ENCODE results near the gene AOC2. TPM values are rescaled to one million over a fixed set of nuclear protein-coding genes. Genes with fewer than 3 reads are reported as not detected.

The AOC2 gene
- total RNA-seq, 4 donors from 2014 or later, result 0.81 to 1.7 (median 1.4) TPM

DNA sequence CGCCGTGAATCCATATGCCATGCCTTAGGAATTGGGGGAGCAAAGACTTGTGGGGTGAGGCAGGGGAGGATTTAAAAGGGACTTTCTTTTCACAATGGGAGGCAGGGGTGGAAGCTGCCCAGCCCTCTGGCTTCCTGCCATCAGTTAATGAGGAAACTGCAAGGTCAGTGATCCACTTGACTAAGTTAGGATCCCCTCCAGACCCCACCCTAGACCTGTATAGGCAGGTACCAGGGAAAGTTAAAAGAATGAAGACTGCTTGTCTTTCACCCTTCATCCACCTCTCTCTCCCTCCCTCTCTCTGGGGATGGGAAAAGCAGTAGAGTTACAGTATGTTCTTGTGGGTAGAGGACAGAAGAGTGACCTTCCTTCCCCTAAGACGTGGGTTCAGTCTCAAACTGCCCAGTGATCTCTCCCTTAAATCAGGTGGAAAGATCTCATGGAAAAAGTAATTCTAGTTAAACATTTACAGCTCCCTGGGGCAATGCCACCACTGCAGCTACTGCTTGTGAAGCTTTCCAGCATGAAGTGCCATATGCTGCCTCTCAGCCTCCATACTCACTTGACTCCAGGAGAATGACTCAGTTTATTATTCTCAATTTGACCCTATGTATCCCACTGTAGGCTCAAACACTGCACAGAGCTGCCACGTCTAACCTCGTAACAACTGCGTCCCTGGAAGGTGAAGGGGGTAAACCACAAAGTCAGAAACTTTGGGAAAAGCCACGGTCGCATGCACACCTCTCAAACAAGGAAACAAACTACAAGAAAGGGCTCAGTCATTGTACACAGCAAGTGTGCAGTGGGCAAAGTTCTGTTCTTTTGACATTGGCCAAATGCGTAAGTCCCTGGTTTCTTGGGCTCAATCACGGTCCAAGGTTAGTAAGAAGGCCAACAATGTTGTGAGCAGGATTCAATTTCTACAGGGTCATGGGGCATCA, 47.0 kb upstream of the AOC2 start:
- no peak for ATAC-seq
- H3K36me3 ChIP-seq, result peaks cover 0 to 30% of the 10 kb centered on the region in 2 donors
- H3K27ac ChIP-seq, result peak overlapping the region in 2 of 4 donors; percentile 77 to 84
- H3K4me1 ChIP-seq, result peaks cover 5 to 29% (median 11%) of the 10 kb centered on the region in 3 donors
- no peaks in the 10 kb centered on the region for H3K9me3 ChIP-seq
- no peaks in the 10 kb centered on the region for H3K27me3 ChIP-seq
- whole genome bisulfite sequencing, 2 donors (ENCODE audit: low coverage in 1 of 2), result 58 to 87% methylated on average over 5 of the region's 10 CpGs
- H3K4me3 ChIP-seq, result peak overlapping the region; percentile 64 to 80
- TF ChIP-seq, protein P1, sequence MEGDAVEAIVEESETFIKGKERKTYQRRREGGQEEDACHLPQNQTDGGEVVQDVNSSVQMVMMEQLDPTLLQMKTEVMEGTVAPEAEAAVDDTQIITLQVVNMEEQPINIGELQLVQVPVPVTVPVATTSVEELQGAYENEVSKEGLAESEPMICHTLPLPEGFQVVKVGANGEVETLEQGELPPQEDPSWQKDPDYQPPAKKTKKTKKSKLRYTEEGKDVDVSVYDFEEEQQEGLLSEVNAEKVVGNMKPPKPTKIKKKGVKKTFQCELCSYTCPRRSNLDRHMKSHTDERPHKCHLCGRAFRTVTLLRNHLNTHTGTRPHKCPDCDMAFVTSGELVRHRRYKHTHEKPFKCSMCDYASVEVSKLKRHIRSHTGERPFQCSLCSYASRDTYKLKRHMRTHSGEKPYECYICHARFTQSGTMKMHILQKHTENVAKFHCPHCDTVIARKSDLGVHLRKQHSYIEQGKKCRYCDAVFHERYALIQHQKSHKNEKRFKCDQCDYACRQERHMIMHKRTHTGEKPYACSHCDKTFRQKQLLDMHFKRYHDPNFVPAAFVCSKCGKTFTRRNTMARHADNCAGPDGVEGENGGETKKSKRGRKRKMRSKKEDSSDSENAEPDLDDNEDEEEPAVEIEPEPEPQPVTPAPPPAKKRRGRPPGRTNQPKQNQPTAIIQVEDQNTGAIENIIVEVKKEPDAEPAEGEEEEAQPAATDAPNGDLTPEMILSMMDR (IDR thresholded peaks at IDR 0.05), result no peak
- no peak for TF ChIP-seq POLR2AphosphoS5 (IDR thresholded peaks at IDR 0.05)
- TF ChIP-seq EP300 (IDR thresholded peaks at IDR 0.05), result no peak
- no peak for TF ChIP-seq POLR2A (IDR thresholded peaks at IDR 0.05)

GRCh38 chr17:42798011-42798382, 46.4 kb upstream of the AOC2 start:
- 13 to 21% methylated on average over 4 to 6 of the region's 10 CpGs for WGBS, 2 donors (ENCODE audit: low coverage in 1 of 2)
- peak overlapping the region; percentile 11 to 84 (median 78) for H3K27ac ChIP-seq
- no peaks in the 10 kb centered on the region for H3K27me3 ChIP-seq
- H3K9me3 ChIP-seq, result no peaks in the 10 kb centered on the region
- peak overlapping the region; percentile 64 to 80 for H3K4me3 ChIP-seq
- ATAC-seq, result no peak
- H3K4me1 ChIP-seq, result peaks cover 5 to 31% (median 11%) of the 10 kb centered on the region in 3 donors
- no peak for TF ChIP-seq POLR2AphosphoS5 (IDR thresholded peaks at IDR 0.05)
- no peak for TF ChIP-seq POLR2A (IDR thresholded peaks at IDR 0.05)
- TF ChIP-seq, protein P1 (IDR thresholded peaks at IDR 0.05), result no peak
- TF ChIP-seq EP300 (IDR thresholded peaks at IDR 0.05), result no peak
- peaks cover 0 to 30% of the 10 kb centered on the region in 2 donors for H3K36me3 ChIP-seq

DNA sequence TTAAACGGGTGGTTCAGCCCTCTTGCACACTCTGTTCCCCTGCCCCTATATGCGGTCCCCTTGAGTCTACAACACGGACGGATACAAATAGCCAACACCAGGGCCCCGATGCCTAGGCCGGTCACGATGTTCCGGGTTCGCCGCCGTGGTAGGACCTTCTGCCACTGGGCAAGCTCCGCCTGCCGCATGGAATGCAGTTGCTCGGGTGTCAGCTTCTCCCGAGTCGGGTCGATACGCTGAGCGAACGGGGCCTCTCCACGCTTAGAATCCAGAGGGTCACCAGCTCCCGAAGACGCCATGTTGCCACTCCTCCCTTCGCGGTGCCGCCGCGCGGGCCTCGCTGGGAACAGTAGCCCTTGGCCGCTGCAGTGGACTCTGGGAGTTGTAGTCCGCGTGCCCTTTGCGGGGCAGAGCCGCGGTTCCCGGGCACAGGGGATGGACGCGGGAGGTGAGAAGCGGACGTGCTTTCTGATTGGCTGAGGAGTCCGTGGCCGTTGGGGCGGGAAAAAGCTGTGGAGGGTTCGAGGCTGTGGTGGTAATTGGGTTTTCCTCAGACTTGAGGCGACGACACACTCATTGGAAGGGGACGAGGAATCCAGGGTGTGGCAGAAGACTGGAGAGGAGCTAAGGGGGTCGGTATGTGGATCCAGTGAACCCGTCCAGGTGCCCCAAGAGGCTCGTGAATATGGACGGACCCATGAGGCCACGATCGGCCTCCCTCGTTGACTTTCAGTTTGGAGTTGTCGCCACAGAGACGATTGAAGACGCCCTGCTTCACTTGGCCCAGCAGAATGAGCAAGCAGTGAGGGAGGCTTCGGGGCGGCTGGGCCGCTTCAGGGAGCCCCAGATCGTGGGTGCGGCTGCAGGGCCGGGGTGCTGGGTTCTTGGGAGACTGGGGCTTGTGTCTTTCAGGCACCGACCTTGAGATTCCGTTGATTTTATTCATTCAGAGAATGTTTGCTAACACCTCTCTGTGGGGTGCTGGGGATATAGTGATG, 45.7 kb upstream of the AOC2 start, which contains the start of the genes CNTD1 and COA3:
TSS of gene CNTD1 (plus strand) at position 479 of the 998 bp plus-strand sequence. CDS start at position 686, 207 bp downstream.
TSS of gene COA3 (minus strand) at position 322 of the 998 bp plus-strand sequence. CDS start at position 299, 23 bp downstream.
- H3K4me1 ChIP-seq, result peaks cover 5 to 38% (median 11%) of the 10 kb centered on the region in 3 donors
- TF ChIP-seq POLR2AphosphoS5 (IDR thresholded peaks at IDR 0.05) (no peak), EP300 (IDR thresholded peaks at IDR 0.05) (no peak), POLR2A (IDR thresholded peaks at IDR 0.05) (peak in 1 of 2 donors; percentile 8)
- TF ChIP-seq, protein P1 (IDR thresholded peaks at IDR 0.05), result peak in 2 of 4 experiments; percentile 28
- 37 to 47% methylated on average over 3 to 22 of the region's 66 CpGs for WGBS, 2 donors (ENCODE audit: low coverage in 1 of 2)
- peak within 1 kb of the TSS; percentile 64 to 80 for H3K4me3 ChIP-seq
- H3K36me3 ChIP-seq, result peaks cover 0 to 30% of the 10 kb centered on the region in 2 donors
- no peaks in the 10 kb centered on the region for H3K27me3 ChIP-seq
- peak; percentile 98 for ATAC-seq
- H3K27ac ChIP-seq, result peak within 1 kb of the TSS; percentile 11 to 84 (median 78)
- H3K9me3 ChIP-seq, result no peaks in the 10 kb centered on the region

- Histone ChIP-seq H3K9me3 (no peaks in the 10 kb centered on the region), H3K4me1 (peaks cover 0 to 44% (median 3%) of the 10 kb centered on the region in 3 donors), H3K27me3 (no peaks in the 10 kb centered on the region), H3K4me3 (no peak overlapping the region), H3K36me3 (no peaks in the 10 kb centered on the region), H3K27ac (peak overlapping the region in 2 of 4 donors; percentile 67 to 78)
- no peak for ATAC-seq
- TF ChIP-seq POLR2A (IDR thresholded peaks at IDR 0.05), result no peak
- TF ChIP-seq POLR2AphosphoS5 (IDR thresholded peaks at IDR 0.05), result no peak
- TF ChIP-seq, protein P1 (IDR thresholded peaks at IDR 0.05), result no peak
- TF ChIP-seq EP300 (IDR thresholded peaks at IDR 0.05), result no peak
- 33 to 44% methylated on average over 2 of the region's 2 CpGs for WGBS, 2 donors (ENCODE audit: low coverage in 1 of 2)
Measured at GRCh38 chr17:42803074-42803883, 41.1 kb upstream of the AOC2 start.
